Hypothalamus (tissue), 51 donors: ENCODE data around the gene ADAMTS9.

Source experiments
- DNase-seq, 51 donors: peaks; one replicate each; lab custom pipeline; 2025; lab: John Stamatoyannopoulos, UW

The ADAMTS9 gene, protein sequence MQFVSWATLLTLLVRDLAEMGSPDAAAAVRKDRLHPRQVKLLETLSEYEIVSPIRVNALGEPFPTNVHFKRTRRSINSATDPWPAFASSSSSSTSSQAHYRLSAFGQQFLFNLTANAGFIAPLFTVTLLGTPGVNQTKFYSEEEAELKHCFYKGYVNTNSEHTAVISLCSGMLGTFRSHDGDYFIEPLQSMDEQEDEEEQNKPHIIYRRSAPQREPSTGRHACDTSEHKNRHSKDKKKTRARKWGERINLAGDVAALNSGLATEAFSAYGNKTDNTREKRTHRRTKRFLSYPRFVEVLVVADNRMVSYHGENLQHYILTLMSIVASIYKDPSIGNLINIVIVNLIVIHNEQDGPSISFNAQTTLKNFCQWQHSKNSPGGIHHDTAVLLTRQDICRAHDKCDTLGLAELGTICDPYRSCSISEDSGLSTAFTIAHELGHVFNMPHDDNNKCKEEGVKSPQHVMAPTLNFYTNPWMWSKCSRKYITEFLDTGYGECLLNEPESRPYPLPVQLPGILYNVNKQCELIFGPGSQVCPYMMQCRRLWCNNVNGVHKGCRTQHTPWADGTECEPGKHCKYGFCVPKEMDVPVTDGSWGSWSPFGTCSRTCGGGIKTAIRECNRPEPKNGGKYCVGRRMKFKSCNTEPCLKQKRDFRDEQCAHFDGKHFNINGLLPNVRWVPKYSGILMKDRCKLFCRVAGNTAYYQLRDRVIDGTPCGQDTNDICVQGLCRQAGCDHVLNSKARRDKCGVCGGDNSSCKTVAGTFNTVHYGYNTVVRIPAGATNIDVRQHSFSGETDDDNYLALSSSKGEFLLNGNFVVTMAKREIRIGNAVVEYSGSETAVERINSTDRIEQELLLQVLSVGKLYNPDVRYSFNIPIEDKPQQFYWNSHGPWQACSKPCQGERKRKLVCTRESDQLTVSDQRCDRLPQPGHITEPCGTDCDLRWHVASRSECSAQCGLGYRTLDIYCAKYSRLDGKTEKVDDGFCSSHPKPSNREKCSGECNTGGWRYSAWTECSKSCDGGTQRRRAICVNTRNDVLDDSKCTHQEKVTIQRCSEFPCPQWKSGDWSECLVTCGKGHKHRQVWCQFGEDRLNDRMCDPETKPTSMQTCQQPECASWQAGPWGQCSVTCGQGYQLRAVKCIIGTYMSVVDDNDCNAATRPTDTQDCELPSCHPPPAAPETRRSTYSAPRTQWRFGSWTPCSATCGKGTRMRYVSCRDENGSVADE (N-terminal part only)

DNA sequence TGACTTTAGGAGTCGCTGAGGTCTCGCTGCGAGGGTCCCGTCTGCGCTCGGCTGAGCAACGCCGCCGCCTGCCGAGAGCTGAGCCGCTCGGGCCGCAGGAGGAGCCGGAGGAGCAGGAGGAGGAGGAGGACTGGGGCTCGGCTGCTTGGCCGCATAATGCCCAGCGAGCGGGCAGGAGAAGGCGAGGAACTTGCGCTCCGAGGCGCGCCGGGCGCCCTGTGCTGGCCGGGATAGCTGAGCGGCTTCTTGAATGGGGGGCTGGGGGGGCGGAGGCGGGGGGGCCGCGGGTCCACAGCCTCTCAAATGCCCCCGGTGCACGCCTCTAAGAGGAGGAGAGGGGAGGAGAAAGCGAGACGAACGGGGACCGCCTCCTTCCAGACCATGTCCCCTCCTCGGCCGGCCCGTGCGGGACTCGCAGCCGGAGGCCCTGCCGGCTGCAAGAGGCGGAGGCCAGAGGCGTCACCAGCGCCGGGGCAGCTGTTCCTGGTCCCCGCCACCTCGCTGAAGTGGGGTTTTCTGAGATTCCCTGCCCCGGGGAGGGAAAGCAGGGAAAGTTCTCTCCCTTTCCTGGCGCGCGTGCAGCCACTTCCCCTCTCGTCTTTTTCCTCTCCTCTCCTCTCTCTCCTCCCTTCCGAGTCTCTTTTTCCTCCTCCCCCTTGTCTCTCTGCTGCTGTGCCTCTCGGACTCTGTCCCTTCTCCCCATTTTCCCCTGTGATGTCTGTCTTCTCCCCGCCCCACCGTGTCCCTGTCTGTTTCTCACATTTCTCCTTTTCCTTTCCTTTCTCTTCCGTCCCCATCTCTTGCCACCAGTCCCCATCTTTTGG lies at the start of gene ADAMTS9:
Gene ADAMTS9 (minus strand): TSS at position 220 of the 824 bp plus-strand sequence. CDS start 343 bp downstream, outside the sequence.
- peak in 48 of 51 donors; percentile 5 to 86 (median 47) for DNase-seq

DNA sequence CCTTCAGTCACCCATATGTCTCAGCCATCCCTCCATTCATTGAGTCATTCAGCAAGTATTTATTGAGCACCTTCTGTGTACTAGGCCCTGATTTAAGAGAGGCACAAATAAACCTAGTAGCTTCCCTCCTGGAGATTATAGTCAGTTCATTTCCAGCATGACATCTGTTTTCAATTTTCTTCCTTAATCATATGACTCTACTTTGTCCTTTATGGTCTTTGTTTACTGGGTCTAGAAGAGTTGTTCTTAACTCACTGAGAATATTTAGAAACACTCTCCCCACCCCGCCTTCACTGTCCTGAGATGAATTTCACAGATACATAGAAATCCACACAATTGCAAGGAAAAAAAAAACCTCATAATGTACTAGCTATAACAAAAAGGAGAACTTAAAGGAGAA lies 44.8 kb upstream of the ADAMTS9 start:
- no peak for DNase-seq

DNA sequence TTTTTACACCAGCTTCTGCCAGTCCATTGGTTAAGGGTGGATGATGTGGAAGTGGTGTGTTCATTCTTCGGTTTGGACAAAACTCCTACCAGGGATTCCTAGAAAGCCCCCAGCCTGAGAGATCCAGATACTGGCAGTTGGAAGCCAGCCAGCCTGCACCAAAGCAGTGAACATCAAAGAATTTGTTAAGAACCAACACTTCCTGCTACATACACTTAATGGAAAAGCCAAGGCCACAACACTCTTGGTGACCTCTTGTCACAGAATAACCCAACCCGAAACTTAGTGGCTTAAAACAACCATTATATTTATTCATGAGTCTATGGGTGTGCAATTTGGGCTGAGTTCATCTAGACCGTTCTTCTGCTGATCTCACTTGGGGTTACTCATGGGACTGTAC lies 42.9 kb upstream of the ADAMTS9 start:
- DNase-seq = no peak

DNA sequence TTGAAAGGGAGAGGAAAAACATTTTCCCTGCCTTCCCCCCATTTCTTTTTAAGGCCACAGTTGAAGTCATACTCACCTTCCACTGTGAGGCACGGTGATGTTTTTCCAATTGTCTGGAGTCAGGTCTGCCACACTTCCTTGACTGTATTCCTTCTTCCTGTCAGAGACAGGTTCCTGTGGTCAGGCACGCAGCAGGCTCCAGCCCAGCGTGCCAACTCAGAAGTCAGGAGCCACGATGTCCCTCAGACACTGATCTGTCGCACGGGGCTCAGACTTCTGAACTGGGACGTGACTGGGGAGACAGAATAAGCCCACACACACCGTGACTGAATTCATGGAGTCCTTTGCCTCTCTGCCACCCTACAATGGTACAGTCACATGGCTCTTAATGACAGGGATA lies 41.2 kb upstream of the ADAMTS9 start:
- DNase-seq = no peak

DNA sequence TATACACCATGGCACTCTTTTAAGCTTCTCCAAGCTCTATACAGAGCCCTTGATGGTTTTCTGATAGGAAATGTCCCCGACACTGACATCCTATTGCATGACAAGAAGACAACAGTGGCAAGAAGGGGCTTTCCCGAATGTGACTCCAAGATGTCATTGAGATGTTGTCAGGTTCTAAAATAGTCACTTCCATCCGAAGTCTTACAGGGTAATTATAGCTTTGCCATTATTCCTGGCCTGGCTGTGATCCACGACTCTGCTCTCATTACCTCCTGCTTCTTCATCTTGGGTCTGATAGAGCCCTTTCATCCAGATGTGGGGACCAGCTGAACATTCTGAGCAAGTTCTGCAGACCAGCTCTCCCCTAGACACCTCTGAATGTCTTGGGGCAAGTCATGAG lies 40.6 kb upstream of the ADAMTS9 start:
- no peak for DNase-seq

DNA sequence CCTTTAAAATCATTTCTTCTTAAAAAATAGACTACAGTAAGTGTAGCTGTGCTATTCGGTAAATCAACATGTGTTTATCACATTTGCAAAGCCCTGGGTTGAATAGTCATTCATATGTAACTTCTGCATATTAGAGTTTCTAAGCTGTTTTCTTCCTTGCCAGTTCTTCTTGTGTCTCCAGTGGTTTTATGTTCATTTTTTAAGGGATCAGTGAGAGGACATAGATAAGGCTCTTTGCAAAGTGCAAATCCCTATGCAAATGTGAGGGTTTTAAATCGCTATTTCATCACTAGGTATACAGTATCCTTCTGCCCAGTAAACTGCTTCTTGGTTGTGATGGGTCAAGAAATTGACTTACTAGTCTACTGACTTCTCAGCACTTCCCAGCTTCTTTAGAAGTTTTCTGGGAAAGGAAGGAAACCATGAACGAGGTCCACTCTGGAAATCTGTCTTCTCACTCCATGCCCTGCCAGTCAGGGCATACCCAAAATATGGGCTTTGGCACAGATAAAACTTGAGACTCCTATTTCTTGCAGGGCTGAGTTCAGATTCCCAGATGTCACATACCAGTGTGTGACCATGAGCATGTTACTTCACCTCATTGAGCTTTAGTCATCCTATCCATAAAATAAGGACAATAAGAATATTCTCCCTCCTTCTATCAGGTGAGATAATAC lies 38.8 kb upstream of the ADAMTS9 start:
- DNase-seq = no peak

DNA sequence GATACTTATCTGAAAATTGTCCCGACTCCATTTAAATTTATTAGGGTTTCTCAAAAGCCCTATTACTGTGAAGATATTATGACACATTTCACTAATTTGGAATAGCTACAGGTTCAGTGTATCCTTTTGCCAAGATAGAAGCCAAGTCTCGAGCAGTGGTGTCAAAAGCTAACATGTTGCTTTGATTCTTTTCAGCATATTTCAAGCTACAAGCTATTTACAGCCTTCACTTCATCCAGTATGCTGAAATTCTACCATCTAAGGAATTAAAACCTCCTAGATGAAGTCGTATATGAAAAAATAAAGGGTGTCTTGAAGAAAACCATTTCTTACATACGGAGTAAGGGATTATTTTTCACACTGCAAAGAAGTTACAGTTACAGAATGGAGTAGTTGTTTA lies 31.2 kb upstream of the ADAMTS9 start:
- DNase-seq = no peak

DNA sequence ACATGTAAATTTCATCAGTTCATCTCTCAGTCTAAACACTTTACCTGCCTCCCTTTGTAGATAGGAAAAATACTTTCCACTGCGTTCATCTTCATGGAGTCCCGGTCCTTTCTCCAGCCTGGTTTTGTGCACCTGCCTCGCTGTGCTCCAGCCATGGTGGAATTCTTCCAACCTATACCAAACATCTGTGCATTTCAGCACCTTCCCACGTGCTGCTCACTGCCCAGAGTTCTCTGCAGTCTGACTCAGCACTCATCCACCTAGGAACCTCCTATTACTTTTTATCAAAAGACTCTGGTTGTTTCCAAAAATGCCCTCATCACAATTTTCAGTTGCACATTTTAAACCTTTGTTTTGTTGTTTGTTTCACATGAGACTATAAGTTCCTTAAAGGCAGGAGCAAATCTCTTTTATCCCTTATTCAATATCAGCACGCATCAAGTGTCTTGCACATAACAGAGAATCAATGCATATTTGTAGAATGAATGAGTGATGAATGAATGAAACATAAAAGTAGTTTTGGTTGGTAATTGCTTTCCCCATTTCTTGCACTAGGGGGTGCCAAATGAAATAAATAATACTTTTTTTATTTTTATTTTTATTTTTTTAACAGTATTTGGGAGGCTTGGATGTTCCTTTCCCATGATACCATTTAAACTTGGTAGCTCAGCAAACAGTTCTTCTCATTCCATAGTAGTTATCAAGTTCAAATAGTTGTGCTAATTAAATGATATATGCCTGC lies 30.2 kb upstream of the ADAMTS9 start:
- no peak for DNase-seq

DNA sequence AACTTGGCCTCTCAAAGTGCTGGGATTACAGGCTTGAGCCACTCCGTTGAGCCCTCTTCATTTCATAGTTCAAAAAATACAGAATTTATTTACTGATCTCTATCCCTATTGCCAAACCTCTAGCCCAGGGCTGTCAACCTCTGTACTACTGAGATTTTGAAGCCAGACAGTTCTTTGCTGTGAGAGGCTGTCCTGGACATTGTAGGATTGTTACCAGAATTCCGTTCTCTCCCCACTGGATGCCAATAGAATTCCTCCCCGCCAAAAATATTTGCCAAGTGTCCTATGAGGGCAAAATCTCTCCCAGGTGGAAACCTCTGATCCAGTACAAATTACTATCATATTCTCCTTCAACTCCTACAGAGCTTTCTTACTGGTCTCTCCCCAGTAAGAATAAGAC lies 29.6 kb upstream of the ADAMTS9 start:
- DNase-seq = no peak

DNA sequence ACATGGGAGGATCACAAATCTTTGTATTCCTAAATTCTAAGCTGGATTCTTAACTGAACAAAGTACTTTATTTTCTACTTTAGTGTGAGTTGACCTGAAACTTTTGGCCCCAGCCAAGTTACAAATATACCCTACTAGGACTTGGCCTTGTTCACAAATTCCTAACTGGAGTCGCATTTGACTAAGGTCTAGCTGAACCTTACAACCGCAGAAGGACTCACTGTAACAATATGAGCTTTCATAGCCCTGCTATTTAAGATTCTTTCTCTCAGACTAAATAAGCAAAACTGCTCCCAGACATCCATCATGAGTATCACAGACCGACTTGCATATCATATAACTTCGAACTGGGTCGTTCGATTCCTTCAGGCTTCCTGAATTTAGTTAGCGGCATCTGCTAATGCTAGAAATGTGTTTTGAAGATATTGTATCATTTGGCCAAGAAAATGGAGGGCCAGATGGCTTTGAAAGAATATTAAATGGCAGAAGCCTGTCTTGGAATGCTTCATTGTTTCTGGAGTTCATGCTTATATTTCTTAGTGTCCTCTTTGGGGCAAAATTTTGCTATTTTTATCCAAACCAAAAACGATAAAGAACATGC lies 28.4 kb upstream of the ADAMTS9 start:
- DNase-seq = no peak

DNA sequence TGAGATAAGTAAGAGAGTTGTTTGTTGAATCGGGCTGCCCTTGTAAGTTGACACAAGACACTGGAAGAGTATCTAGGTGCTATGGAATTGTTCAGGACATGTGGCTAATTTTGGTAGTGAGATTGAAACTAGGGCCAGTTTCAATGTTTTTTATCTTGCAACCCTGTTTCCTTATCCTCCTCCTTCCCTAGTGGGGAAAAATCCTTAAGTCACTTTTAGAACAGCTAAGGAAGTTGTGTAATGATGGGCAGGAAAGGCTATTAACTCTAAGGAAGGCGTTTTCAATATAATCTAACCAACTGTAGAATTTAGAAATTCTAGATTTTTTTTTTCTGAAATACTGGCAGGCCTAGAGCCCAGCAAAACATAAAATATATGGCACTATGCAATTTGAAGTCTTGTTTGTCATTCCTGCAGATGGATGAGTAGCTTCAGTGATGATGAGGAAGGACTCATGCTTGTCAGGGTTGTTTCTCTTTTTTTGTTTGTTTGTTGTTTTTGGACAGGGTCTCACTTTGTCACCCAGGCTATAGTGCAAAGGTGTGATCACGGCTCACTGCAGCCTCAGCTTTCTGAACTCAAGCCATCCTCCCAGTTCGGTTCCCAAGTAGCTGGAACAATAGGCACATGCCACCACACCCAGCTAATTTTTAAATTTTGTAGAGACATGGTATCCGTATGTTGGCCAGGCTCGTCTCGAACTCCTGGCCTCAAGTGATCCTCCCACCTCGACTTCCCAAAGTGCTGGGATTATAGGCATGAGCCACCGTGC lies 27.6 kb upstream of the ADAMTS9 start:
- no peak for DNase-seq

DNA sequence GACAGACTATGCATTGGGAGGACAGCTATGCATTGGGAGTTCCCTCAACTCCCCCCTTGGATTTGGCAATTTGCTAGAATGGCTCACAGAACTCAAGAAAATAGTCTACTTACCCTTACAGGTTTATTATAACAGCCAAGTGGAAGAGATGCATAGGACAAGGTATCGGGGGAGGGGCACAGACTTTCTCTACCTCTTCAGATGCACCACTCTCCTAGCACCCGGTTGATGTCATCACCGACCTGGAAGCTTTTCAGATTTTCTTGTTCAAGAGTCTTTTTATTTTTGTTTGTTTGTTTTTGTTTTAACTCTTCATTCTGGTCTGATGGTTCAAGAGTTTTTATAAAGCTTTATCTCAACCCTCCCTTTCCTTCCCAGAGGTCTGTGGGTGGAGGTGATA lies 20.7 kb upstream of the ADAMTS9 start:
- no peak for DNase-seq

DNA sequence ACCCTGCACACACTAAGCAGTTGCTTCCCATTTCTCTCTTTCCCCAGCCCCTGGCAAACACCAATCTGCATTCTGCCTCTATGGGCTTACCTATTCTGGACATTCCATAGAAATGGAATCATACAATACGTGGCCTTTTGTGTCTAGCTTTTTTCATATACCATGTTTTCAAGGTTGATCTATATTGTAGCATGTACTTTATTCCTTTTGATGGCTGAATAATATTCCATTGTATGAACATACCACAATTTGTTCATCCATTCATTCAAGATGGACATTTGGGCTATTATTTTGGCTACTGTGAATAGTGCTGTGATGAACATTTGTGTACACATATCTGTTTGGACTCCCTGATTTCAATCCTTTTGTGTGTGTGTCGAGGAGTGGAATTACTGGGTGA lies 18.1 kb upstream of the ADAMTS9 start:
- no peak for DNase-seq

DNA sequence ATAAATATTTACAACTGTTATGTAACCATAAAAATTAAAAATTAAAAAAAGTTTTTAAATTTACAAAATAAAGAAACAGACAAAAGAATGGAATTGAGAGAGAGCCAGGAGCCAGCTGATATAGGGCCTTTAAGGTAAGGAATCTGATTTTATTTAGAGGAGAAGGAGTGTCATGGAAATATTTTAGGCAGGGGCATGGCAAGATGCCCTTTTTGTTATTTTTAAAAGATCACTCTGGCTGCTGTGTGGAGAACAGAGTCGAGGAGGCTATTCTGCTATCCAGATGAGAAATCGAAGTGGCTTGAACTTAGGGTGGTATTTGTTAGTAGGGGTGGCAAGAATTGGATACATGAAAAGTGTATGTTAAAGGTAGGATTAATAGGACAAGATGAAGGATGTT lies 9.1 kb upstream of the ADAMTS9 start:
- DNase-seq = no peak

DNA sequence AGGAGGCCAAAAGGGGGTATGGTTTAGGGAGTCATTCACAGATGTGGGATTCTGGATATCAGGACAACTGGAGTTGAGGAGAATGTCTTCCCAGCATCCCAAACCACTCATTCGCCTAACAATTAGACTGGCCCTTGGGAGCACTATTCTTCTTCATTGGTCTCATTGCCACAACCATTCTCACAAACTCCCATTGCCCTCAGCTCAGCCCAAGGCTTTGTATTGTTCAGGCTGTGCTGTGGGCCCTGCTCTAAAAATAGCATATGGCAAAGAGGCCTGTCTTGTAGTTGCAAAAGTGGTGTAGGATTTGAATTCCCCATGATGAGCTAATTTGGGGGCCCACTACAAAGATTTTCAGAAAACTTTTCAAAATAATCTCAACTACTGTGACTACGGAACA lies 6.3 kb upstream of the ADAMTS9 start:
- DNase-seq = no peak

DNA sequence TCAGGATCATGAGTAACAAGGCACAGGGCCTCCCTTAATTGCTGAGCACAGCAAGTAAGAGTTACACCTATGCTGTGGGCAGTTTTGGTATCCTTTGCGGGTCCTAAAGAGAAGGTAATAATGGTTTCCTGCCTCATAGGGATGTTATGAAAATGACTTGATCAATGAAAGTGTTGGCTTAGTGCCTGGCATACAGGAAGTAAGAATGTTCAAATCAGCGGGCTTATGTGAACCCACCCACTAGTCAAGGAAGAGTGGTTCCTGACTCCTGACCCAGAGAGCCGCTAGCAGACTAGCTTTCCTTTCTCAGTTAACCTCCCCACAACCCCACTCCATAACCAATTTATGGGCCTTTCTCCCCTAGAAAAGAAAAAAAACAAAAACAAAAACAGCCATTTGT lies 5.2 kb upstream of the ADAMTS9 start:
- no peak for DNase-seq

DNA sequence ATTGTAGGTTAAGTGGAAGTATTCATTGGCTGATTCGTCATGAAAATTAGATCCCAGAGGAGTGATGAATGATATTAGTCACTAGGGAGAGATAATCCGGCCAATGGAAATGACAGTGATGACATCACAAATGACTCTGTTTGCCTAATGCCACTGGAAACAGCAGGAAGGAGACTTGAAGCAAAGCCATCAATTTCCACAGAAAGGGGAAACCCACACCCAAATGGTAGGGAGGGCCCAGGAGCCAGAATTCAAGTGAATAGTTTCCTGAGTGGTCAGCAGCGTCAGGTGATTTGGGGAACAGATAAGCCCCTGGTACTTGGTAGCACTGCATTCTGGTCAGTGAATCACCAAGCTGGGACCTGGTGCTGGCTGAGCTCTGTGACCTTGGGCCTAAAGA lies 3.3 kb upstream of the ADAMTS9 start:
- no peak for DNase-seq
